Measurements from ENCODE around the gene CCDC137. TPM values are rescaled to one million over a fixed set of nuclear protein-coding genes. Genes with fewer than 3 reads are reported as not detected.
"Not testable (repeated sequence)": the region's sequence is repeated elsewhere in the genome, so short reads cannot be mapped to it uniquely, and the experiment has no call there.

Gene CCDC137
- total RNA-seq, 1 donor from 2014 or later = 33.2 TPM

- intact Hi-C loops (cut with micrococcal nuclease) = no loop called here
Observed at GRCh38 chr17:81650951-81651350, 15.6 kb upstream of the CCDC137 start.

GRCh38 chr17:81651692-81652091, 14.8 kb upstream of the CCDC137 start:
- intact Hi-C loops (cut with micrococcal nuclease) = no loop called here

DNA sequence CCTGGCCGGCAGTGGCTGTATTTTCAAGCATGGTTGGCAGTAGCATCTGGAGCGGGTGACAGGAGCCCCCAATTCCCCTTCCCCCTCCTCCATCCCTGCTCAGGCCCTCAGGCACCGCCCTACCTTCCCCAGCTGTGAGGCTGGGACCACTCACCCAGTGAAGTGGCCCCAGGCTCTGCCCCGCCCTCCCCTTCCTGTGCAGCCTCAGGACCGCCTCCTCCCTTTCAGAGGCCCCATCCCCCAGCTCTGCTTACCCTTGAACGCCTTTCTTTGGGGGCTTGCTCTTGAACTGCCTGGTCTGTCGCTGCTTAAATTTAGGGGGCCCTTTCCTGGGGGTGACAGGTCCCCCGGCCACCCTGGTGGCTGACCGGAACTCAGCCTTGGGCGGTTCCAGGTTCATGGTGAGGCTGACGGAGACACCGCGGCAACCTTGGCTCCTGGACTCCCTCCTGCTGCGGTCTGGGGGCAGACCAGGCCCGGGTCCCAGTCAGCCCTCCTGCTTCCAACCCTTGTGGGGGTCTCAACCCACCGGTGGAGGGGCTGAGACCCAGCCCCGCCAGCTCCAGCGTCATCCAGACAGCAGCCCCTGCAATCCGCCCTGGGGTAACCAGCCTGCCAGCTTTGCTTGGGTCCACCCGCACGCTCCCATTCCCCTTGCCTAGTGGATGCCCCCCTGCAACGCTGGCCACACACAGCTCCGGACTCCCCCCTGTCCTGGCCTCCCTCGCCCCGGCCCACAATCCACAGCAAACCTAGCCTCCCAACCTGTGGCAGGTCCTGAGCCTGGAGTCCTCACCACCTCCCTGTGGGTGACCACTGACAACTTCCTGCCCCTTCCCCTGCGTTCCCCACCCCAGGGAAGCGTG, 13.4 kb upstream of the CCDC137 start:
- intact Hi-C loops (cut with micrococcal nuclease) = no loop called here

DNA sequence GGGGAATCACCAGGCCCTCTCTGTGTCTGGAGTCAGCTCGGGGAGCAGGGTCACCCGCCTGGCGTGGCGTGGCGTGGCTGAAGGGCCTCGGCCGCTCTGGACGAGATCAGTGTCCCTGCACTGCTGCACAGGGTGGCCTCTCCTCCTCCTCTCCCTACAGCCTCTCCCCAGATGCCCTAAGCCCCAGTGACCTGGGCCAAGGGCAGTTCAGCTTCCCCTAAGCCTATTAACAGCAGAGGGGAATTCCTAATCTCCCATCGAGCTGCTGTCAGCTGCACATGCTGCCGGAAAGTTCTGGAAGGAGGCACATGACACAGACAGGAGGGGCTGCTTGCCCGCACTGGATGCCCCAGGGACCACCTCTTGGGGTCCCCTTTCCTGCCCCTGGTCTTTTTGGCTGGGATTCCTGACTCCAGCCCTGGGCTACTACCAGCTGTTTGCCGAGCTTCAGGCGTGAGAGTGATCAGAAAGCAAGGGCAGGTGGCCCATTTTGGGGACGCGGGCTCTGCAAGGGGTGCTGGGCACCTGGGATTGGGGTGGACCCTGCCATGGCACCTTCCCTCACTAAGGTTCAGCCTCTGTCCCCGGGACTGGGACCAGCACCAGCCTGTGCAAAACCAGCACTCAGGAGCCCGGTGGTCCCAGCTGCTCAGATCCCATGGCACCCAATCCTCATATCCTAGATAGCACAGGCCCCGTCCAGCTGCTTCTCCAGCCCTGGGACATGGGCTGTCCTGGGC, 11.0 kb upstream of the CCDC137 start:
- intact Hi-C loops (cut with micrococcal nuclease) = no loop called here

DNA sequence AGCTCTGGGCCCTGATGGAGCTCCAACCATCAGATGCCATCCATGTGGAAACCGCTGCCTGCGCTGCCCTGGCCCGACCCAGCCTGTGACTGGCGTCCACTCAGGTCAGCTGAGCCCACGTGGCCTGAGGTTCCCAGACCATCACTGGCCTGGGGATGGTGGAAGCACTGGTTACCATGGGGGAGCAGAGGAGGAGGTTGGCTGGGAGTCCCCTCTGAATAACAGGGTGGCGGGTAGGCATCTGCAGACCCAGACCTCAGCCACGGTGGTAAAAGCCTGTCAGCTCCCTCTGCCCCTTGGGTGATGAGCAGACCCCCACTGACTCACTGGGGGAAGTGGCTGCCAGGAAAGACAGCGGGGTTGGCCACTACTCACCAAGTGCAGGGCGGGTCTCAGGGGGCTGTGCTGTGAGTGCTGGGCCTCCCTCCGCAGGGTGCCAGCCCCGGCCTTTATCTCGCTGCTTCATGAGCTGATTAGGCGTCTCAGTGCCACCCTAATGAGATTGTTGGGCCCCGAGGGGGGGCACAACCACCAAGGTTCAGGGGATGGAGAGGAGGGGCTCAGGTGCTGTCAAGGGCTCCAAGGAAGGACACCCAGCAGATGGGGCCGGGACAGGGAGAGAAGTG, 10.3 kb upstream of the CCDC137 start, which contains the start of gene PDE6G:
TSS of gene PDE6G (minus strand) at position 425 of the 626 bp plus-strand sequence. CDS start 3,237 bp downstream, outside the sequence.
- intact Hi-C loops (cut with micrococcal nuclease) = no loop called here

GRCh38 chr17:81656835-81657234, 9.7 kb upstream of the CCDC137 start:
- intact Hi-C loops (cut with micrococcal nuclease) = no loop called here

GRCh38 chr17:81659038-81659437, 7.5 kb upstream of the CCDC137 start:
- intact Hi-C loops (cut with micrococcal nuclease) = no loop called here

GRCh38 chr17:81660441-81660840, 6.1 kb upstream of the CCDC137 start:
- intact Hi-C loops (cut with micrococcal nuclease) = no loop called here

DNA sequence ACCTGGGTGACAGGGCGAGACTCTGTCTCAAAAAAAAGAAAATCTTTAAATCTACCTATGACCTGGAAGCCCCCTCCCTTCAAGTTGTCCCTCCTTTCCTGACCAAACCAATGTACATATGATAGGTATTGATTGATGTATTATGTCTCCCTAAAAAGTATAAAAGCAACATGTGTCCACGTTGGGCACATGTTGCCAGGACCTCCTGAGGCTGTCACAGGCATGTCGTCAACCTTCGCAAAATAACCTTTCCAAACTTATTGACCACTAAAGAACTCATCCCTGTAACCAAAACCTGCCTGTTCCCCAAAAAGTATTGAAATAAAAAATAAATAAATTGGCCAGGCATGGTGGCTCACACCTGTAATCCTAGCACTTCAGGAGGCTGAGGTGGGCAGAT, 4.5 kb upstream of the CCDC137 start:
- intact Hi-C loops (cut with micrococcal nuclease) = no loop called here

DNA sequence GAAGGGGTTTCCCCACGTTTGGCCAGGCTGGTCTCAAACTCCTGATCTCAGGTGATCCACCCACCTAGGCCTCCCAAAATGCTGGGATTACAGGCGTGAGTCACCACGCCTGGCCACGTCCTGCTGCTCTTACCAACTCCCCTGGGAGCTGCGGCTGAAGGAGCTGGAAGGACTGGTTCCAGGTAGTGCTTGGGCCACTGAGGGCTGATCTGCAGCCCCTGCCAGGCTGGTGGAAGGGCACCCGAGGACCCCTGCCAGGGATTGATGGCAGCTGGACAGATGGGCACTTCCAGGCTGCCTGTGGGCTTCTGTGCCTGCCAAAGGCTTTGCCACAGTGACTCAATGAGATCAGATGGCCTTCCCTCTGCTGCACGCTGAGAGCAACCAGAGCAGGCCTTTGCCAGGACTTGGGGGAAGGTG, 2.5 kb upstream of the CCDC137 start:
- intact Hi-C loops (cut with micrococcal nuclease) = no loop called here

DNA sequence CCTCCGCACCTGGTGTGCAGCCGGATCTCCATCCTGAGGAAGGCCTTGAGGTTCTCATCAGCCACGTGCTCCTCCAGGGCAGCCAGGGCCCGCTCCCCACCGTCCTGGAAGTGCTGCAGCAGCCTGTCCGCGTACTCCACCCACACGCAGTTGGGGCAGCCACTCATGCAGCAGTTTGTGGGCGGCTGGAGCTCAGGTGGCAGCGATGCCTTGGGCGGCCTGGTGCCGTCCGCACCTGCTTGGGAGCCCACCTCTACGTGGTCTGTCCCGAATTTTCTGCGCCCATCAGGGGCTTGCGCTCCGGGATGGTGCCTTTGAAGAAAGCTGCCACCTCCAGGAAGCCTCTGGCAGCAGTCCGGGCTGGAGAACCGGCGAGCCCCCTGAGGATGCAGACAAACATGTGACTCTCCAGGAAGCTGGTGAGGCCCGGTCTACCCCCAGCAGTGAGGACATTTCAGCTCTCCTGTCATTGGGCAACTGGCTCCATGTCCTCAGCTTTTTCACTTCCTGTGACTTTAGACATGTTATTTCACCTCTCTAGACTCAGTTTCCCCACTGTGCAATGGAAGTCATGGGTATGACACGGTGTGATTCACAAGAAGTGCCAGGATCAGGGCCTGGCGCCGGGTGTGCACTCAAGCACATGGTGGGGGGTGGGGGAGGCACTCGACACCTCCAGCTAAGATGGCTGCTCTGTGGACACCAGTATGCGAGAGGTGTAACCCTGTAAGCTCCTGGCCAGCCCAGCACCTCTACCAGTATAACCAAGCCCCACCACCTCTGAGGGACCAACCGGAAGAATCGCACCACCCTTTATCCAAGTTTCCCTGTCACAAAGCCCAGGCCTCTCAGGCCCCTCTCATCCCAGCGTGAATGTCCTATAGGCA, 1.1 kb upstream of the CCDC137 start:
- intact Hi-C loops (cut with micrococcal nuclease) = loop anchor here (1.0 kb wide), 4 partner anchors 18 to 47 kb away; partner anchors contain the start of genes ARL16, MRPL12, NPLOC4 and SLC25A10

- intact Hi-C loops (cut with micrococcal nuclease) = loop anchor here (1.0 kb wide), 4 partner anchors 17 to 46 kb away; partner anchors contain the start of genes ARL16, MRPL12, NPLOC4 and SLC25A10
Observed at GRCh38 chr17:81666092-81666341, 520 bp upstream of the CCDC137 start.

DNA sequence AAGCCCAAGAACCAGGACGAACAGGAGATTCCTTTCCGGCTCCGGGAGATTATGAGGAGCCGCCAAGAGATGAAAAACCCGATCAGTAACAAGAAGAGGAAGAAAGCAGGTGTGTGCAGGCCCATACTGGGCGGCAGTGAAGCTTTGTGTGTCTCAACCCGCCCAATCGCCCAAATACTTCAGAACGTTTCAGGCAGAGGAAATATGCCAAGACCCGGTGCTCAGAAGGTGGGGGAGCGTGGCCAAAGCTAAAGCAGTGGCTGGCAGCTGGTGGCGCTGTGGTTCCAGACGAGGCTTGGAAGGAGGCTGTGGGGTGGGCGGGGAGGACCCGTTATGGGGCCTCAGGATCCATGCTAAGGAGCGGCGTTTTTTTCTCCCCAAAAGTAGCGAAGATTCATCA, 1.2 kb downstream of the CCDC137 start:
- intact Hi-C loops (cut with micrococcal nuclease) = no loop called here

DNA sequence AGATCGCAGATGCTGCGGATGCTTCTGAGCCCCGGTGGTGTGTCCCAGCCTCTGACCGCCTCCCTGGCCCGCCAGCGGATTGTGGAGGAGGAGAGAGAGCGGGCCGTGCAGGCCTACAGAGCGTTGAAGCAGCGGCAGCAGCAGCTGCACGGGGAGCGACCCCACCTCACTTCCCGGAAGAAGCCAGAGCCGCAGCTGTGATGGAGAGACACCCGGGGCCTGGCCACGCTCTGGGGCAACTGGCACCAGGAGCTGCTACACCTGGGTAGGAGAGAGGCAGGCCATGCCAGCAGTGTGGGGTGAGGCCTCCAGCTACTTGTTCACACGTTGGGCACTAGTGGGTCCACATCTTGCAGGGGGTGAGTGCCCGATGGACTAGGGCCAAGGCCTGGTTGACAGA, 6.0 kb downstream of the CCDC137 start:
- intact Hi-C loops (cut with micrococcal nuclease) = no loop called here

- intact Hi-C loops (cut with micrococcal nuclease) = no loop called here
Observed at GRCh38 chr17:81672954-81673353, 6.4 kb downstream of the CCDC137 start.

GRCh38 chr17:81673561-81674258, 7.2 kb downstream of the CCDC137 start:
- intact Hi-C loops (cut with micrococcal nuclease) = no loop called here

DNA sequence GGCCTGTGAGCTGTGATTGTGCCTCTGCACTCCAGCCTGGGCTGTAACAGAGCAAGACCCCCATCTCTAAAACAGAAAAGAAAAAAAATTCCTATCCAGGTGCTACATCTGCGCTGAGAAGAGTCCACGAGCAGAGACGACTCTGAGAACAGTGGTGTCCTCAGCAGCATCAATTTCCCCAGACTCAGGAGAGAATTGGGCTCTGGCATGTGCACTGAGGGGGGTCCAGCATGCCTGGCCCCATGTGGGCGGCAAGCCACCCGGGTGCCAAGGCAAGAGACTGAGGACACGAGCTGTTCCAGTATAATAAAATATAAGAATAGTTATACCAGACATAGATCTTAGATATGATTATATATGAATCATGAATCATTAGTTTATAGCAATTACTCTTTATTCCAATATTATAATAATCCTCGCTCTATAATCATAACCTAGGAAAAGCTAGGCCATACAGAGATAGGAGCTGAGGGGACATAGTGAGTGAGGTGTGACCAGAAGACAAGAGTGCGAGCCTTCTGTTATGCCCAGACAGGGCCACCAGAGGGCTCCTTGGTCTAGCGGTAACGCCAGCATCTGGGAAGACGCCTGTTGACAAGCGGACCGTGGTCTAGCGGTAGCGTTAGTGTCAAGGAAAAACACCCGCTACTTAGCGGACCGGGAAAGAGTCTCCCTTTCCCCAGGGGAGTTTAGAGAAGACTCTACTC, 9.1 kb downstream of the CCDC137 start:
- intact Hi-C loops (cut with micrococcal nuclease) = not testable (repeated sequence)

DNA sequence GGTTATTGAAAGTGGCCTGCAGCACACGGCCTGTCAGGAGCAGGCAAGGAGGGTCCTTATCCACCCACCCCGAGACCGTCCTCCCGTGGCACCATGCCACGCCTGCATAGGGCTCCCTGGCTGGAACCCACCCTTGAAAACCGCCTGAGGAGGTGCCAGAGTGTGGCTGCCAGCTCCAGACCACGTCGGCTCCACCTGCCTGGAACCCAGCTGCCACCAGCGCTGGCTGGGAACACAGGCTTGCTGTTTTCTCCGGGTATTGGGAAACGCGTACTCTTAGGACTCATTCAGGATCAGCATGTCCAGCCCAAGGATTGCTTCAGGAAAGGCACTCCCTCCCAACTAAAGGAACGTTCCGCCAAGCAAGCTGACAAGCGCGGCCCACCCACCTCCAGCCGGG, 10.4 kb downstream of the CCDC137 start:
- intact Hi-C loops (cut with micrococcal nuclease) = no loop called here

DNA sequence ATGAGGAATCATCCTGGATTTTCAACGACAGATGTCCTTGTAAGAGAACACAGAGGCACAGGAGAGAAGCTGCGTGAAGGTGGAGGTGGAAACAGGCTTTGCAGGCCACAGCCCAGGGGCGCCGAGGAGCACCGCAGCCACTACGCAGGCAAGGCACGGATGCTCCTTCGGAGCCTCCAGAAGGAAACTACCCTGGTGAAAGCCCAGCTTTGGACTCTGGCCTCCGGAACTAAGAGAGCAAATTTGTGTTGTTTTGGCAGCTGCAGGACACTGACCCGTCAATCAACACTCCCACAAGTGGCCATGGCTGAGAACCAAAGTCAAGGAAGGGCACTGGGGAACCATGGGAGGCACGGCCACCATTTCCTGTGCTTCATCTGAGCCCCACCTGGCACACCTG, 13.6 kb downstream of the CCDC137 start:
- intact Hi-C loops (cut with micrococcal nuclease) = loop anchor here (5.0 kb wide), 1 partner anchor 128 kb away; the partner anchor contains the start of gene FAAP100

DNA sequence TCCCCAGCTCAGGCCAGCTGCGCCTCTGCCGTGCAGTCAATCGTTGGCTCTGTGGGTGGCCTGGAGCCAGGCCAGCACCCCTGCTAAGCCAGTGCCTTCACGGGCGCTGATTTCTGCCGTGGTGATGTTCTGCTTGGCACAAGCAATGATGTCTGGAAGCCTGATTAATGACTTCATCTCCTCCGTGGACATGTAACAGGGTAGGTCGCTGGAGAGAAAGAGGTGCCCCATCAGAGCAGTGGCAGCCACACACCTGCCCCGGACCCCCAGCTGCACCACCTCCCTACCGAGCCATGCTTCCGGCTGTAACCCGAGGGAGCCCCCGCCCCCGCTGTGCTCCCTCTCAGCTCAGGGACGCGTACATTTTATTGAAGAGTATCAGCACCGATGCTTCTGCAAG, 15.1 kb downstream of the CCDC137 start:
- intact Hi-C loops (cut with micrococcal nuclease) = loop anchor here (2.0 to 5.0 kb wide), 2 partner anchors 129 to 179 kb away; partner anchors contain the start of genes FAAP100 and P4HB
